Mesothelial cell of epicardium (in vitro differentiated cells): ENCODE results near the gene CHMP5. TPM values are rescaled to one million over a fixed set of nuclear protein-coding genes. Genes with fewer than 3 reads are reported as not detected.
A peak's percentile ranks its signal among the peaks of the same experiment; 100 is the strongest.

Experiments
- DNase-seq, 2 experiments: peaks; one replicate each; pipeline ENCODE4 v3.0.0; 2021; ENCODE audit warnings: low spot score in 2 of 2; ENCODE audit not compliant: unreplicated experiment in 2 of 2
- H3K27ac Mint-ChIP-seq: 2 replicates; pipeline ENCODE4 v1.8.0; 2021; ENCODE audit warnings: mixed read lengths
- H3K27me3 Mint-ChIP-seq: 2 replicates; pipeline ENCODE4 v1.8.0; 2021; ENCODE audit warnings: low read depth, mixed read lengths
- H3K36me3 Mint-ChIP-seq: 2 replicates; pipeline ENCODE4 v1.8.0; 2021; ENCODE audit warnings: mixed read lengths
- H3K4me1 Mint-ChIP-seq: 2 replicates; pipeline ENCODE4 v1.8.0; 2021; ENCODE audit warnings: mixed read lengths
- H3K4me3 Mint-ChIP-seq: 2 replicates; pipeline ENCODE4 v1.8.0; 2021; ENCODE audit warnings: mild to moderate bottlenecking, moderate library complexity, mixed read lengths
- H3K9me3 Mint-ChIP-seq: 2 replicates; pipeline ENCODE4 v1.8.0; 2021; ENCODE audit warnings: mixed read lengths
- total RNA-seq: library from RNA; stranded (reverse); gene quantifications from 3 replicates; pipeline ENCODE4 v1.2.1, GENCODE V29; 2021
- TF ChIP-seq, protein P1 (sequence below): fragments of 200-600 bp; sonication (generic); IDR thresholded peaks from one replicate; pipeline ENCODE4 v1.5.0; 2021; ENCODE audit warnings: antibody characterized with exemption; ENCODE audit not compliant: unreplicated experiment

The CHMP5 gene
- total RNA-seq, 1 donor from 2014 or later, result 49.1 TPM

DNA sequence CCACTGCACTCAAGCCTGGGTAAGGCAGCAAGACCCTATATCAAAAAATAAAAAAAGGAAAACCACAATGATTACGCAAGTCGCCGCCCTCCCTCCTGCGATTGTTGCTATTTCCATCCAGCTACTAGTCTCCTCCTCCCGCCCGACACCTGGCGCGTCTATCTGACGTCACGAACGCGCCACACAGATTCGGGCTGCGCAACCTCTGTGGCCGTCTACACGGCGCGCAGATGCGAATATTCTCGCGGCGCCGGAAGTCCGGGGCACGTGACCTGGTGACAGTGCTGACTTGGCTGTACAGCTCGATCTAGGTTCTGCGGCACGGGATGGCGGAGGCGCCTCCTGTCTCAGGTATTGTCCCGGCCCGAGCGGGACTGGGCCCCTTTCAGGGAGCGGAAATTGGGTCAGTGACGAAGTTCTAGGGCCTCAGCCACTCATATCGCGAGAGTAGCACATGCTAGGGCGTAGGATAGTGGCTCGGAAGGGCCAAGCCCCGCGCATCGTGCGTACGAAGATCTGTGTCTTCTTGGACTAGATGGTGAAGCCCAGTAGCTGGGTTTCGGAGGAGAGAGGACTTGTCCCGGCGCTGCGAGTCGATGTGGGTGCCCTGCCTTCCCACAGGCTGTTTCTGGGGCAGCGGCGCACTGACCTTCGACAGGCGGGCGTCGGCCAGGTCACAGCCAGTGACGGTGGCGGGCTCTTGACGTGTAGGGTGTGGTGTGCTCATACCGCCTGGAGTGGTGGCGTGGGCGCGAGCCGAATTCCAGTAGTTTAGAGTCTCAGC lies 25.6 kb downstream of the CHMP5 start, which contains the start of gene NFX1:
Gene NFX1, plus strand, starts transcription at position 270 of the 784 bp plus-strand sequence. Its CDS starts 57 bp downstream, at position 327.
- TF ChIP-seq, protein P1, sequence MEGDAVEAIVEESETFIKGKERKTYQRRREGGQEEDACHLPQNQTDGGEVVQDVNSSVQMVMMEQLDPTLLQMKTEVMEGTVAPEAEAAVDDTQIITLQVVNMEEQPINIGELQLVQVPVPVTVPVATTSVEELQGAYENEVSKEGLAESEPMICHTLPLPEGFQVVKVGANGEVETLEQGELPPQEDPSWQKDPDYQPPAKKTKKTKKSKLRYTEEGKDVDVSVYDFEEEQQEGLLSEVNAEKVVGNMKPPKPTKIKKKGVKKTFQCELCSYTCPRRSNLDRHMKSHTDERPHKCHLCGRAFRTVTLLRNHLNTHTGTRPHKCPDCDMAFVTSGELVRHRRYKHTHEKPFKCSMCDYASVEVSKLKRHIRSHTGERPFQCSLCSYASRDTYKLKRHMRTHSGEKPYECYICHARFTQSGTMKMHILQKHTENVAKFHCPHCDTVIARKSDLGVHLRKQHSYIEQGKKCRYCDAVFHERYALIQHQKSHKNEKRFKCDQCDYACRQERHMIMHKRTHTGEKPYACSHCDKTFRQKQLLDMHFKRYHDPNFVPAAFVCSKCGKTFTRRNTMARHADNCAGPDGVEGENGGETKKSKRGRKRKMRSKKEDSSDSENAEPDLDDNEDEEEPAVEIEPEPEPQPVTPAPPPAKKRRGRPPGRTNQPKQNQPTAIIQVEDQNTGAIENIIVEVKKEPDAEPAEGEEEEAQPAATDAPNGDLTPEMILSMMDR, result no peak
- peak within 1 kb of the TSS; percentile 99 for H3K27ac Mint-ChIP-seq
- peak; percentile 91 to 97 for DNase-seq
- H3K4me3 Mint-ChIP-seq, result peak within 1 kb of the TSS; percentile 91
- no peaks in the 10 kb centered on the region for H3K9me3 Mint-ChIP-seq
- peaks cover 20% of the 10 kb centered on the region for H3K4me1 Mint-ChIP-seq
- H3K36me3 Mint-ChIP-seq, result peaks cover 8% of the 10 kb centered on the region
- H3K27me3 Mint-ChIP-seq, result no peaks in the 10 kb centered on the region

DNA sequence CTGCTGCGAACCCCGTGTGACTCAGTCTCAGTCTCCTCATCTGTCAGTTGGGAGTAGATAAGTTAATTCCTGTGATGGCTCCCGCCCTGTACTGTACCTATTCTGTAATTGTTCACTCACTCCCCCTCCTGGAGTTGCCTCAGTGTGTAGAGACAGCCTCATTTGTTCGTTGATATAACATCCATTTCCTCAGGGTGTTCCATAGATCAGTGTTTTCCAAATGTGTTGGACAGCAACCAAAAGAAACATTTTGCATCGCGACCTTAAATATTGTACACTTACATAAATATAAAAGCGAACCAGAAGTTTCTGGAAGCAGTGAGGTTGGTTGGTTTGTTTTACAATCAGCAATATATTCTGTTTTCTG lies 26.2 kb downstream of the CHMP5 start:
- Mint-ChIP-seq H3K4me3 (peak overlapping the region; percentile 91), H3K27ac (peak overlapping the region; percentile 99), H3K4me1 (peaks cover 20% of the 10 kb centered on the region), H3K9me3 (no peaks in the 10 kb centered on the region), H3K27me3 (no peaks in the 10 kb centered on the region), H3K36me3 (peaks cover 10% of the 10 kb centered on the region)
- TF ChIP-seq, protein P1, result no peak
- DNase-seq, result no peak

DNA sequence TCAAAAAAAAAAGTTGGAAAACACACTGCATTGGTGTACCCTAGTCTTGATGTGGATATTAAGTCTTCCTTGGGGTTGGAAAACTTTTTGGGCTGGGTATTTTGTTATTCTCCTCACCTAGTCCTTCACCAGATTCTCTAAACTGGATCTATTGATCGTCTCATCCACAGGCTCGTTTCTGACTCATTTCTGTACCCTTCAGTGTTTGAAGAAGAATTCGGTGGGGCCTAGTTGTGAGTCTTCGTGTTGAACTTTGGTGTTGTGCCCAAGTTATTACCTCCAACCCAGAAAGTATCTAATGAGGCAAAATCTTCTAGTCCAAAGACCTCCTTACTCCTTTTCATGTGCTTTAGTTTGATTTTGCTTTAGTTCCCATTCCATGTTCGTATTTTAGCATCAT lies 27.1 kb downstream of the CHMP5 start:
- Mint-ChIP-seq H3K36me3 (peaks cover 16% of the 10 kb centered on the region), H3K27ac (no peak overlapping the region), H3K27me3 (no peaks in the 10 kb centered on the region), H3K9me3 (no peaks in the 10 kb centered on the region), H3K4me3 (peak overlapping the region; percentile 91), H3K4me1 (peaks cover 25% of the 10 kb centered on the region)
- DNase-seq, result no peak
- TF ChIP-seq, protein P1, result no peak

DNA sequence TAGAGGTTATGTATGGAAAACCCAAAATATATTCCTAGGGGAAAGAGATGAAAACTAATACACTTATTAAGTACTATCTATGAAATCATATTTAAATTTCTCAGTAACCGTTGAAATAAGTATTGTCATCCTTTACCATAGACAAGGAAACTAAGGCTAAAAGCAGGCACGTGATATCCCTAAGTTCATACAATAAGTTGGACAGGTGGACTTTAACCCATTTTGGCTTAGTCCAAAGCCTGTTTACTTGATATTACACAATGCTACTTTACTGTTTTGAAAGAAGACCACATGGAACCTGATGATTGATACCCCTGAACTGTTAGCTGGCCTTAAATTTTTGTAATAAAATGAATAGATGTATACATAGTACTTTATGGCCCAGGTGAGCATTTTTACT lies 28.9 kb downstream of the CHMP5 start:
- Mint-ChIP-seq H3K9me3 (no peaks in the 10 kb centered on the region), H3K4me3 (no peak overlapping the region), H3K4me1 (peaks cover 31% of the 10 kb centered on the region), H3K27ac (no peak overlapping the region), H3K27me3 (no peaks in the 10 kb centered on the region), H3K36me3 (peaks cover 23% of the 10 kb centered on the region)
- TF ChIP-seq, protein P1, result no peak
- DNase-seq, result no peak

DNA sequence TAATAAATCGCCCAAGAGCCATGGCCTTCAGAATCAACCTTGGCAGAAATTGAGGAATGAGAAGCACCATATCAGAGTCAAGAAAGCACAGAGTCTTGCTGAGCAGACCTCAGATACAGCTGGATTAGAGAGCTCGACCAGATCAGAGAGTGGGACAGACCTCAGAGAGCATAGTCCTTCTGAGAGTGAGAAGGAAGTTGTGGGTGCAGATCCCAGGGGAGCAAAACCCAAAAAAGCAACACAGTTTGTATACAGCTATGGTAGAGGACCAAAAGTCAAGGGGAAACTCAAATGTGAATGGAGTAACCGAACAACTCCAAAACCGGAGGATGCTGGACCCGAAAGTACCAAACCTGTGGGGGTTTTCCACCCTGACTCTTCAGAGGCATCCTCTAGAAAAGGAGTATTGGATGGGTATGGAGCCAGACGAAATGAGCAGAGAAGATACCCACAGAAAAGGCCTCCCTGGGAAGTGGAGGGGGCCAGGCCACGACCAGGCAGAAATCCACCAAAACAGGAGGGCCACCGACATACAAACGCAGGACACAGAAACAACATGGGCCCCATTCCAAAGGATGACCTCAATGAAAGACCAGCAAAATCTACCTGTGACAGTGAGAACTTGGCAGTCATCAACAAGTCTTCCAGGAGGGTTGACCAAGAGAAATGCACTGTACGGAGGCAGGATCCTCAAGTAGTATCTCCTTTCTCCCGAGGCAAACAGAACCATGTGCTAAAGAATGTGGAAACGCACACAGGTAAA lies 30.0 kb downstream of the CHMP5 start:
- Mint-ChIP-seq H3K27ac (no peak overlapping the region), H3K27me3 (no peaks in the 10 kb centered on the region), H3K4me3 (no peak overlapping the region), H3K4me1 (peaks cover 31% of the 10 kb centered on the region), H3K9me3 (no peaks in the 10 kb centered on the region), H3K36me3 (peaks cover 31% of the 10 kb centered on the region)
- TF ChIP-seq, protein P1, result no peak
- DNase-seq, result no peak
